K562 (cell line): Measurements from ENCODE around the gene IFI27L2. TPM values are rescaled to one million over a fixed set of nuclear protein-coding genes. Genes with fewer than 3 reads are reported as not detected.

ENCODE experiments used
- ATAC-seq: fragments of 200-7000 bp; cut with Tn5 transposase; 3 replicates; pipeline ENCODE4 v1.9.1; 2020; ENCODE audit warnings: moderate library complexity
- BruUV-seq: library from RNA; stranded (reverse); fragments of 400-500 nt; replicated peaks from 2 replicates; lab custom pipeline; 2021; lab: Mats Ljungman, UMichigan
- CTCF ChIA-PET: fragments of 300-600 bp; formaldehyde crosslinking; extraction: SDS; loops from one replicate; lab custom pipeline; 2021; ENCODE audit warnings: low intra/inter-chr PET ratio; lab: Yijun Ruan, JAX
- POLR2A ChIA-PET: fragments of 300-600, 350-650 bp; sonication (Branson Sonifier 250); formaldehyde crosslinking; extraction: SDS; loops from one replicate; lab custom pipeline; 2021; ENCODE audit warnings: antibody characterized with exemption, inconsistent platforms; lab: Yijun Ruan, JAX
- DNase-seq, 4 experiments: peaks; one replicate each; pipeline versions ENCODE4 v3.0.0 to v3.0.0-alpha.2; 2011 to 2018; ENCODE audit warnings: low spot score in 3 of 4, mixed read lengths in 3 of 4; ENCODE audit errors: extremely low read depth in 1 of 4
- FAIRE-seq: peaks from 2 replicates; lab custom pipeline; 2011; peaks lifted over from hg19 to GRCh38; lab: Jason Lieb, UNC
- H2AFZ ChIP-seq: 2 replicates; pipeline ENCODE4 v1.6.0; 2011; ENCODE audit warnings: low read depth, low read length, control low read depth, inconsistent platforms
- H3K27ac ChIP-seq: fragments of 200-600 bp; 3 replicates; pipeline ENCODE4 v1.8.0; 2011; ENCODE audit warnings: low read depth, mild to moderate bottlenecking, control low read depth, inconsistent platforms, low read length, moderate library complexity, mixed read lengths; ENCODE audit errors: extremely low read depth
- H3K27me3 ChIP-seq, 2 experiments: fragments of 300-600 bp in 1 of 2; 2 replicates in 1 of 2; 3 replicates in 1 of 2; pipeline versions ENCODE4 v1.6.0 to v1.8.0; 2011; ENCODE audit warnings: inconsistent platforms in 2 of 2, low read length in 2 of 2, mild to moderate bottlenecking in 1 of 2, mixed read lengths in 1 of 2, moderate library complexity in 1 of 2; ENCODE audit not compliant: control insufficient read depth in 2 of 2, insufficient read depth in 2 of 2
- H3K36me3 ChIP-seq: fragments of 300-600 bp; 3 replicates; pipeline ENCODE4 v1.8.0; 2011; ENCODE audit warnings: mild to moderate bottlenecking, low read length, inconsistent platforms; ENCODE audit not compliant: control insufficient read depth, insufficient read depth
- H3K4me1 ChIP-seq, 2 experiments: fragments of 200-600 bp in 1 of 2; replicated peaks in 1 of 2; 2 replicates in 1 of 2; 3 replicates in 1 of 2; pipeline versions ENCODE4 v1.5.1 to v1.8.0; 2011; ENCODE audit warnings: inconsistent platforms in 2 of 2, low read length in 2 of 2, mild to moderate bottlenecking in 1 of 2, mixed read lengths in 1 of 2, moderate library complexity in 1 of 2; ENCODE audit not compliant: control insufficient read depth in 2 of 2, insufficient read depth in 2 of 2
- H3K4me2 ChIP-seq: 2 replicates; pipeline ENCODE4 v1.6.1; 2011; ENCODE audit warnings: low read length, control low read depth, inconsistent platforms, mixed read lengths; ENCODE audit not compliant: insufficient read depth
- H3K4me3 ChIP-seq: fragments of 200-600 bp; sonication (generic), shearing (Covaris generic); 2 replicates; pipeline ENCODE4 v1.5.1; 2016; ENCODE audit warnings: control low read depth, inconsistent platforms
- H3K79me2 ChIP-seq: fragments of 200-600 bp; 3 replicates; pipeline ENCODE4 v1.8.0; 2011; ENCODE audit warnings: low read length, inconsistent platforms; ENCODE audit not compliant: control insufficient read depth, insufficient read depth
- H3K9ac ChIP-seq, 2 experiments: 2 replicates each; pipeline versions ENCODE4 v1.6.0 to v1.6.1; 2011; ENCODE audit warnings: low read depth in 2 of 2, low read length in 2 of 2, control low read depth in 1 of 2, inconsistent platforms in 1 of 2, mild to moderate bottlenecking in 1 of 2, mixed read lengths in 1 of 2; ENCODE audit not compliant: insufficient read depth in 1 of 2
- H3K9me1 ChIP-seq: one replicate; pipeline ENCODE4 v1.6.0; 2011; ENCODE audit warnings: inconsistent platforms, mild to moderate bottlenecking, low read length, moderate library complexity; ENCODE audit not compliant: control insufficient read depth, insufficient read depth
- H3K9me3 ChIP-seq: replicated peaks from 2 replicates; pipeline ENCODE4 v1.5.1; 2011; ENCODE audit warnings: low read depth, low read length, inconsistent platforms; ENCODE audit not compliant: control insufficient read depth, insufficient read depth
- H4K20me1 ChIP-seq: replicated peaks from 2 replicates; pipeline ENCODE4 v1.6.1; 2011; ENCODE audit warnings: low read length, inconsistent platforms, mixed read lengths; ENCODE audit not compliant: control insufficient read depth, insufficient read depth
- EGR1 ChIP-seq: fragments of 450-650 bp; conservative IDR thresholded peaks from 2 replicates; pipeline ENCODE4 v1.6.1; 2017; ENCODE audit warnings: mild to moderate bottlenecking
- MEF2D ChIP-seq: conservative IDR thresholded peaks from 2 replicates; pipeline ENCODE4 v1.6.1; 2016; ENCODE audit warnings: low read depth, missing genetic modification characterization, missing compliant biosample characterization
- NUFIP1 ChIP-seq: fragments of 450-650 bp; IDR thresholded peaks from 2 replicates; pipeline ENCODE4 v1.6.1; 2018; ENCODE audit not compliant: partially characterized antibody
- RFX1 ChIP-seq: fragments of 450-650 bp; IDR thresholded peaks from 2 replicates; pipeline ENCODE4 v1.6.1; 2016; ENCODE audit warnings: mild to moderate bottlenecking, moderate library complexity
- ZNF384 ChIP-seq: IDR thresholded peaks from 2 replicates; pipeline ENCODE4 v1.6.1; 2012; ENCODE audit warnings: low read depth, low read length, improper control_type of control experiment
- WGBS: fragments of 100-300 bp; shearing (Covaris generic); methylation state at CpG from one replicate; pipeline ENCODE4 v1.1.6; 2016; ENCODE audit warnings: low coverage, mixed read lengths; ENCODE audit not compliant: insufficient coverage; ENCODE audit errors: missing lambda C conversion rate; 5-methylcytosine and 5-hydroxymethylcytosine counted together
- in situ Hi-C: fragments of 300-500 bp; cut with MboI; formaldehyde crosslinking; loops from 4 replicates; pipeline ENCODE4 v1.15.0; 2018; ENCODE audit warnings: inconsistent platforms, mixed read lengths
- intact Hi-C: fragments of 100-400 bp; cut with micrococcal nuclease; formaldehyde crosslinking; loops from 2 replicates; pipeline ENCODE4 v1.14.2; 2022
- polyA plus RNA-seq, 8 experiments: library from polyadenylated mRNA; depleted of rRNA in 4 of 8; stranded (reverse) in 5 of 8; unstranded in 3 of 8; fragments of >200 nt; fragmentation: Nextera tagmentation in 2 of 8; fragmentation: Illumina TruSeq in 1 of 8; extraction: Ambion mirVana in 2 of 8; extraction: Trizol in 1 of 8; gene quantifications; 2 replicates each; pipeline versions ENCODE4 v1.2.1 to v1.2.3, GENCODE V29; 2011 to 2014; ENCODE audit warnings: inconsistent platforms in 1 of 8, missing spikeins in 1 of 8
- total RNA-seq, 7 experiments: library from RNA; depleted of rRNA in 6 of 7; stranded (reverse); fragments of >200 nt in 6 of 7; fragmentation: Illumina TruSeq in 2 of 7; extraction: Trizol in 2 of 7; gene quantifications; 2 replicates each; pipeline versions ENCODE4 v1.2.1 to v1.2.3, GENCODE V29; 2011 to 2021; ENCODE audit warnings: low replicate concordance in 1 of 7
- TF ChIP-seq, protein P1 (sequence below): fragments of 450-650 bp; IDR thresholded peaks from 2 replicates; pipeline ENCODE4 v1.6.1; 2016
- TF ChIP-seq, protein P2 (sequence below), 2 experiments: IDR thresholded peaks in 1 of 2; conservative IDR thresholded peaks in 1 of 2; 2 replicates each; pipeline ENCODE4 v1.6.1; 2016; ENCODE audit warnings: low read depth in 2 of 2, mild to moderate bottlenecking in 1 of 2, missing compliant biosample characterization in 1 of 2, missing genetic modification characterization in 1 of 2, moderate library complexity in 1 of 2
- TF ChIP-seq, protein P3 (sequence below): fragments of 450-650 bp; IDR thresholded peaks from 2 replicates; pipeline ENCODE4 v1.6.1; 2018; ENCODE audit not compliant: partially characterized antibody

IFI27L2 gene
- total and polyA plus RNA-seq, 9 of the 15 experiments (the other 6 are each of a cell fraction or from before 2014, with no cell fraction given): 1.0 to 9.3 (median 4.1) TPM

DNA sequence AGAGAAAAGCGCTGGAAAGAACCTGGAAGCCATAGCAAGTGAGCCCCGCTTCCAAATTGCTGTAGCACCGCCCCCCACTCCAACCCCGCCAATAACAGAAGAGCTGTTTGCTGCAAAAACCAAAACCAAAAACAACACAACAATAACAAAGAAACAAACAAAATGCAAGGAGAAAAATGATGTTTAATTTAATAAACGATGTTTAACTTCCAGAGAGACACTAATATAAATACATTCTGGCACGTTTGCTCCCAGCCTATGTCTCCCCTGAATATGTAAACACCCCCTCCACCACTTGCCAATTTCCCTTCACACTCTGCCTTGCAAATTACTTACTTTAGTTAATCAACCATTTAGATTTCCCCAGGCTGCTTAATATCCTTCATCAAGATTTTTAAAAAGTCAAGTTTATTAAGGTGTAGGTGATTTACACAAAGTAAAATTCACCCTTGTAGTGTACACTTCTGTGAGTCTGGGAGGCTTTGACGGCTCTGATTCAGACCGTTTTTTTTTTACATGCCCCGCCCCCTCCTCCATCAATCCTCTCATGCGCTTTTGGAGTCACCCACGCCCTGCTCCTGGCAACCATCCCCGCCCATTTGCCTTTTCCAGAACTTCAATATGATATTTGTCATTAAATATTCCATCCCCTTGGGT, 482 bp upstream of the IFI27L2 start:
- no TSS peak for BruUV-seq
- WGBS: 0% methylated on average over 7 of the region's 12 CpGs

More for the DNA sequence above, 482 bp upstream of the IFI27L2 start:
- peak; percentile 22; the same call in 1 of the 2 replicates for TF ChIP-seq RFX1
- TF ChIP-seq, protein P1, sequence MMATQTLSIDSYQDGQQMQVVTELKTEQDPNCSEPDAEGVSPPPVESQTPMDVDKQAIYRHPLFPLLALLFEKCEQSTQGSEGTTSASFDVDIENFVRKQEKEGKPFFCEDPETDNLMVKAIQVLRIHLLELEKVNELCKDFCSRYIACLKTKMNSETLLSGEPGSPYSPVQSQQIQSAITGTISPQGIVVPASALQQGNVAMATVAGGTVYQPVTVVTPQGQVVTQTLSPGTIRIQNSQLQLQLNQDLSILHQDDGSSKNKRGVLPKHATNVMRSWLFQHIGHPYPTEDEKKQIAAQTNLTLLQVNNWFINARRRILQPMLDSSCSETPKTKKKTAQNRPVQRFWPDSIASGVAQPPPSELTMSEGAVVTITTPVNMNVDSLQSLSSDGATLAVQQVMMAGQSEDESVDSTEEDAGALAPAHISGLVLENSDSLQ: 0 out of 2 replicates have a peak, but pooled peaks have one; percentile 35
- TF ChIP-seq ZNF384: peak; percentile 82
- TF ChIP-seq, protein P2, sequence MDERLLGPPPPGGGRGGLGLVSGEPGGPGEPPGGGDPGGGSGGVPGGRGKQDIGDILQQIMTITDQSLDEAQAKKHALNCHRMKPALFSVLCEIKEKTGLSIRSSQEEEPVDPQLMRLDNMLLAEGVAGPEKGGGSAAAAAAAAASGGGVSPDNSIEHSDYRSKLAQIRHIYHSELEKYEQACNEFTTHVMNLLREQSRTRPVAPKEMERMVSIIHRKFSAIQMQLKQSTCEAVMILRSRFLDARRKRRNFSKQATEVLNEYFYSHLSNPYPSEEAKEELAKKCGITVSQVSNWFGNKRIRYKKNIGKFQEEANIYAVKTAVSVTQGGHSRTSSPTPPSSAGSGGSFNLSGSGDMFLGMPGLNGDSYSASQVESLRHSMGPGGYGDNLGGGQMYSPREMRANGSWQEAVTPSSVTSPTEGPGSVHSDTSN (CRISPR knock-in tag; IDR thresholded peaks at IDR 0.05; ENCODE audit: low read depth): no peak
- TF ChIP-seq, protein P2 (tag; conservative IDR thresholded peaks at IDR 0.05; ENCODE audit: low read depth): 0 out of 2 replicates have a peak, but pooled peaks have one; percentile 14
- no peak for TF ChIP-seq MEF2D (tag)
- peak; percentile 45 for TF ChIP-seq EGR1
- TF ChIP-seq NUFIP1: no peak
- TF ChIP-seq, protein P3, sequence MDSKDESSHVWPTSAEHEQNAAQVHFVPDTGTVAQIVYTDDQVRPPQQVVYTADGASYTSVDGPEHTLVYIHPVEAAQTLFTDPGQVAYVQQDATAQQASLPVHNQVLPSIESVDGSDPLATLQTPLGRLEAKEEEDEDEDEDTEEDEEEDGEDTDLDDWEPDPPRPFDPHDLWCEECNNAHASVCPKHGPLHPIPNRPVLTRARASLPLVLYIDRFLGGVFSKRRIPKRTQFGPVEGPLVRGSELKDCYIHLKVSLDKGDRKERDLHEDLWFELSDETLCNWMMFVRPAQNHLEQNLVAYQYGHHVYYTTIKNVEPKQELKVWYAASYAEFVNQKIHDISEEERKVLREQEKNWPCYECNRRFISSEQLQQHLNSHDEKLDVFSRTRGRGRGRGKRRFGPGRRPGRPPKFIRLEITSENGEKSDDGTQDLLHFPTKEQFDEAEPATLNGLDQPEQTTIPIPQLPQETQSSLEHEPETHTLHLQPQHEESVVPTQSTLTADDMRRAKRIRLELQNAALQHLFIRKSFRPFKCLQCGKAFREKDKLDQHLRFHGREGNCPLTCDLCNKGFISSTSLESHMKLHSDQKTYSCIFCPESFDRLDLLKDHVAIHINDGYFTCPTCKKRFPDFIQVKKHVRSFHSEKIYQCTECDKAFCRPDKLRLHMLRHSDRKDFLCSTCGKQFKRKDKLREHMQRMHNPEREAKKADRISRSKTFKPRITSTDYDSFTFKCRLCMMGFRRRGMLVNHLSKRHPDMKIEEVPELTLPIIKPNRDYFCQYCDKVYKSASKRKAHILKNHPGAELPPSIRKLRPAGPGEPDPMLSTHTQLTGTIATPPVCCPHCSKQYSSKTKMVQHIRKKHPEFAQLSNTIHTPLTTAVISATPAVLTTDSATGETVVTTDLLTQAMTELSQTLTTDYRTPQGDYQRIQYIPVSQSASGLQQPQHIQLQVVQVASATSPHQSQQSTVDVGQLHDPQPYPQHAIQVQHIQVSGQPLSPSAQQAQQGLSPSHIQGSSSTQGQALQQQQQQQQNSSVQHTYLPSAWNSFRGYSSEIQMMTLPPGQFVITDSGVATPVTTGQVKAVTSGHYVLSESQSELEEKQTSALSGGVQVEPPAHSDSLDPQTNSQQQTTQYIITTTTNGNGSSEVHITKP: no peak
- TF ChIP-seq, all 486 proteins: peak for 5
- Histone ChIP-seq H4K20me1 (no peaks in the 10 kb centered on the region), H3K79me2 (no peaks in the 10 kb centered on the region), H3K9me1 (no peaks in the 10 kb centered on the region), H2AFZ (peak overlapping the region; percentile 82), H3K36me3 (no peaks in the 10 kb centered on the region), H3K4me1 (peaks cover 0 to 7% of the 10 kb centered on the region in 2 experiments; a peak in 3 of 5 replicates), H3K4me3 (peak overlapping the region; percentile 23), H3K9me3 (no peaks in the 10 kb centered on the region), H3K27ac (no peak overlapping the region), H3K4me2 (peak overlapping the region; percentile 73), H3K9ac (no peak overlapping the region), H3K27me3 (peaks cover 0 to 12% of the 10 kb centered on the region in 2 experiments; a peak in 2 of 5 replicates)
- in situ Hi-C loops: no loop called here
- intact Hi-C loops: no loop called here
- ChIA-PET CTCF (no interaction called here), POLR2A (no interaction called here)
- FAIRE-seq (no peak), DNase-seq (peak; percentile 33 to 58 (median 38)), ATAC-seq (peak; percentile 77)
